Measurements from ENCODE around the gene PRAMEF20. TPM values are rescaled to one million over a fixed set of nuclear protein-coding genes. Genes with fewer than 3 reads are reported as not detected.

The PRAMEF20 gene
- total and polyA plus RNA-seq, 2 of the 4 experiments (the other 2 are of a cell fraction) = not detected

- Histone ChIP-seq H3K27ac (ENCODE audit: insufficient read depth, low read length) (no peak overlapping the region), H3K14ac (replicated peaks; ENCODE audit: low read depth, low read length) (no peak overlapping the region), H3K23ac (ENCODE audit: low read depth, low read length) (no peak overlapping the region), H3K4me2 (ENCODE audit: low read depth, low read length) (no peak overlapping the region), H3K9me1 (ENCODE audit: insufficient read depth, low read length) (no peaks in the 10 kb centered on the region), H2BK5ac (ENCODE audit: low read depth, low read length, poor library complexity, severe bottlenecking) (no peak overlapping the region), H2BK15ac (ENCODE audit: low read depth, low read length) (no peak overlapping the region), H3K36me3 (ENCODE audit: control insufficient read depth, insufficient read depth, low read length) (no peaks in the 10 kb centered on the region), H4K20me1 (ENCODE audit: insufficient read depth, low read length) (no peaks in the 10 kb centered on the region), H3K4me3 (ENCODE audit: insufficient read depth, low read depth, low read length) (no peak overlapping the region), H3K4me1 (ENCODE audit: control insufficient read depth, insufficient read depth, low read length) (no peaks in the 10 kb centered on the region), H4K91ac (ENCODE audit: insufficient read depth, low read depth, low read length) (no peak overlapping the region), H2AFZ (replicated peaks; ENCODE audit: low read length, poor library complexity) (no peak overlapping the region), H3K9ac (ENCODE audit: low read depth, low read length) (no peak overlapping the region), H2AK5ac (ENCODE audit: low read depth, low read length) (no peak overlapping the region), H3K56ac (ENCODE audit: extremely low read depth, insufficient read depth, low read length) (no peak overlapping the region), H4K8ac (ENCODE audit: low read depth in 2 of 2, low read length in 2 of 2) (no peak overlapping the region), H3K18ac (ENCODE audit: low read depth, low read length) (no peak overlapping the region), H3K79me1 (ENCODE audit: low read depth in 1 of 2, low read length in 2 of 2) (no peaks in the 10 kb centered on the region), H4K5ac (ENCODE audit: low read depth, low read length) (no peak overlapping the region), H2AK9ac (replicated peaks; ENCODE audit: low read depth, low read length, poor library complexity) (no peak overlapping the region), H3K9me3 (ENCODE audit: control insufficient read depth, insufficient read depth, low read length) (peaks cover 46% of the 10 kb centered on the region), H2BK120ac (ENCODE audit: low read depth, low read length) (no peak overlapping the region), H3K27me3 (ENCODE audit: control insufficient read depth, insufficient read depth, low read length) (no peaks in the 10 kb centered on the region), H2BK20ac (ENCODE audit: low read depth, low read length) (no peak overlapping the region), H3K4ac (ENCODE audit: low read depth, low read length) (no peak overlapping the region)
- dilution Hi-C loops (cut with HindIII; ENCODE audit: low sequenced_read_pairs, unreplicated experiment) = no loop called here
- ATAC-seq (ENCODE audit: low read depth) (no peak), DNase-seq (no peak)
- intact Hi-C loops (cut with micrococcal nuclease) = no loop called here
- CTCF ChIA-PET = no interaction called here
- POLR2A ChIA-PET (ENCODE audit: unreplicated experiment) = no interaction called here
- in situ Hi-C loops (cut with MboI; ENCODE audit: low sequenced_read_pairs) = no loop called here
- TF ChIP-seq POLR2A (IDR thresholded peaks at IDR 0.05; ENCODE audit: low read depth, low read length) (no peak), RAD21 (IDR thresholded peaks at IDR 0.05; ENCODE audit: low read length) (no peak), MXI1 (IDR thresholded peaks at IDR 0.05; ENCODE audit: borderline replicate concordance, low read depth, low read length) (no peak), MAZ (IDR thresholded peaks at IDR 0.05; ENCODE audit: borderline replicate concordance, low read depth, low read length) (no peak), RFX5 (IDR thresholded peaks at IDR 0.05; ENCODE audit: low read depth, low read length) (no peak), FOS (IDR thresholded peaks at IDR 0.05; ENCODE audit: low read depth, low read length) (no peak), USF2 (IDR thresholded peaks at IDR 0.05; ENCODE audit: low read depth, low read length) (no peak), CHD1 (IDR thresholded peaks at IDR 0.05; ENCODE audit: low read depth, low read length) (no peak), ELK1 (IDR thresholded peaks at IDR 0.05; ENCODE audit: borderline replicate concordance, low read depth, low read length) (no peak), MAFK (IDR thresholded peaks at IDR 0.05; ENCODE audit: low read depth, low read length) (no peak), BHLHE40 (IDR thresholded peaks at IDR 0.05; ENCODE audit: low read depth, low read length) (no peak), NFE2L2 (IDR thresholded peaks at IDR 0.05; ENCODE audit: low read depth, low read length) (no peak), CEBPB (IDR thresholded peaks at IDR 0.05; ENCODE audit: low read depth, low read length) (no peak), RCOR1 (IDR thresholded peaks at IDR 0.05; ENCODE audit: insufficient replicate concordance, low read length) (no peak), CTCF (conservative IDR thresholded peaks at IDR 0.05; ENCODE audit: low read depth, low read length) (no peak), SMC3 (IDR thresholded peaks at IDR 0.05; ENCODE audit: low read depth, low read length) (no peak)
- BruUV-seq (replicated peaks) = no TSS peak
- no CpG with 5 or more reads among the region's 1 CpG for WGBS, 2 experiments (ENCODE audit: extremely low coverage in 2 of 2, insufficient read length in 1 of 2)
These were observed 55.3 kb downstream of the PRAMEF20 start for GRCh38 chr1:13465515-13465914.

Data from IMR-90 (cell line).